Neural cell (in vitro differentiated cells): ENCODE measurements around the gene CYP46A1. TPM values are rescaled to one million over a fixed set of nuclear protein-coding genes. Genes with fewer than 3 reads are reported as not detected.

Experiments
- H2AFZ ChIP-seq: fragments of 200-600, 300-800 bp; sonication (generic), shearing (Covaris generic); 2 replicates; pipeline ENCODE4 v1.6.0; 2014; ENCODE audit warnings: low read depth, mild to moderate bottlenecking, antibody characterized with exemption, low read length, moderate library complexity
- H3F3A ChIP-seq: fragments of 200-600 bp; shearing (Covaris generic); 2 replicates; pipeline ENCODE4 v1.6.1; 2016; ENCODE audit warnings: mild to moderate bottlenecking, moderate library complexity, mixed read lengths, antibody characterized with exemption, low read length; ENCODE audit not compliant: insufficient read depth, poor library complexity, severe bottlenecking
- H3K27ac ChIP-seq: fragments of 200-600, 300-800 bp; sonication (generic), shearing (Covaris generic); 2 replicates; pipeline ENCODE4 v1.5.1; 2014; ENCODE audit warnings: mild to moderate bottlenecking, low read length, moderate library complexity
- H3K27me3 ChIP-seq: fragments of 300-800, 200-600 bp; sonication (generic), shearing (Covaris generic); 2 replicates; pipeline ENCODE4 v1.6.0; 2014; ENCODE audit warnings: mild to moderate bottlenecking, low read depth, low read length, moderate library complexity; ENCODE audit not compliant: insufficient read depth
- H3K36me3 ChIP-seq: fragments of 300-800, 200-600 bp; sonication (generic), shearing (Covaris generic); 2 replicates; pipeline ENCODE4 v1.5.1; 2014; ENCODE audit warnings: mild to moderate bottlenecking, antibody characterized with exemption, low read length, moderate library complexity; ENCODE audit not compliant: insufficient read depth
- H3K4me2 ChIP-seq: fragments of 300-800, 200-600 bp; sonication (generic), shearing (Covaris generic); 2 replicates; pipeline ENCODE4 v1.6.0; 2014; ENCODE audit warnings: mild to moderate bottlenecking, low read length
- H3K4me3 ChIP-seq: fragments of 300-800, 200-600 bp; sonication (generic), shearing (Covaris generic); 2 replicates; pipeline ENCODE4 v1.5.1; 2014; ENCODE audit warnings: mild to moderate bottlenecking, low read length, moderate library complexity
- H3K79me2 ChIP-seq: fragments of 200-600 bp; shearing (Covaris generic); replicated peaks from 2 replicates; pipeline ENCODE4 v1.6.0; 2014; ENCODE audit warnings: mild to moderate bottlenecking, low read length, moderate library complexity; ENCODE audit not compliant: insufficient read depth
- H3K9ac ChIP-seq: fragments of 300-800, 200-600 bp; sonication (generic), shearing (Covaris generic); 2 replicates; pipeline ENCODE4 v1.6.1; 2016; ENCODE audit warnings: mild to moderate bottlenecking, low read length, mixed read lengths
- H3K9me2 ChIP-seq: fragments of 200-600 bp; shearing (Covaris generic); 2 replicates; pipeline ENCODE4 v1.6.1; 2016; ENCODE audit warnings: mild to moderate bottlenecking, low read length, mixed read lengths; ENCODE audit not compliant: insufficient read depth
- H3K9me3 ChIP-seq: fragments of 200-600, 300-800 bp; sonication (generic), shearing (Covaris generic); 2 replicates; pipeline ENCODE4 v1.6.1; 2016; ENCODE audit warnings: mild to moderate bottlenecking, mixed run types, low read length, moderate library complexity, mixed read lengths
- H4K20me1 ChIP-seq: fragments of 200-600 bp; shearing (Covaris generic); 2 replicates; pipeline ENCODE4 v1.6.1; 2016; ENCODE audit warnings: mild to moderate bottlenecking, mixed run types; ENCODE audit not compliant: insufficient read depth
- EP300 ChIP-seq: fragments of 450-650 bp; conservative IDR thresholded peaks from 2 replicates; pipeline ENCODE4 v1.6.1; 2014; ENCODE audit warnings: antibody characterized with exemption, mild to moderate bottlenecking, moderate library complexity; ENCODE audit not compliant: poor library complexity, severe bottlenecking
- EZH2 ChIP-seq: fragments of 200-600, 300-800 bp; shearing (Covaris generic), sonication (generic); IDR thresholded peaks from 2 replicates; pipeline ENCODE4 v1.6.1; 2014; ENCODE audit warnings: antibody characterized with exemption, low read length, borderline replicate concordance, mild to moderate bottlenecking; ENCODE audit not compliant: insufficient read depth, poor library complexity, severe bottlenecking
- MXI1 ChIP-seq: fragments of 450-650 bp; conservative IDR thresholded peaks from 2 replicates; pipeline ENCODE4 v1.6.1; 2014; ENCODE audit warnings: antibody characterized with exemption, mild to moderate bottlenecking; ENCODE audit not compliant: poor library complexity, severe bottlenecking
- POLR2AphosphoS5 ChIP-seq: IDR thresholded peaks from 2 replicates; pipeline ENCODE4 v1.6.1; 2012
- RAD21 ChIP-seq: fragments of 450-650 bp; conservative IDR thresholded peaks from 2 replicates; pipeline ENCODE4 v1.6.1; 2014; ENCODE audit warnings: antibody characterized with exemption, mild to moderate bottlenecking, moderate library complexity
- SMC3 ChIP-seq: fragments of 450-650 bp; conservative IDR thresholded peaks from 2 replicates; pipeline ENCODE4 v1.6.1; 2014; ENCODE audit warnings: antibody characterized with exemption, mild to moderate bottlenecking, moderate library complexity; ENCODE audit not compliant: poor library complexity
- TAF1 ChIP-seq: IDR thresholded peaks from 2 replicates; pipeline ENCODE4 v1.6.1; 2012; ENCODE audit warnings: low read depth
- polyA plus RNA-seq: library from polyadenylated mRNA; depleted of rRNA; stranded (reverse); fragments of >200 nt; gene quantifications from 2 replicates; pipeline ENCODE4 v1.2.3, GENCODE V29; 2014
- TF ChIP-seq, protein P1 (sequence below): IDR thresholded peaks from 2 replicates; pipeline ENCODE4 v1.6.1; 2012; ENCODE audit warnings: borderline replicate concordance
- TF ChIP-seq, protein P2 (sequence below): fragments of 450-650 bp; IDR thresholded peaks from 2 replicates; pipeline ENCODE4 v1.5.1; 2014; ENCODE audit warnings: antibody characterized with exemption, mild to moderate bottlenecking, moderate library complexity; ENCODE audit not compliant: poor library complexity, severe bottlenecking

Gene CYP46A1
- polyA plus RNA-seq, 1 donor from 2014 or later = 5.4 TPM

DNA sequence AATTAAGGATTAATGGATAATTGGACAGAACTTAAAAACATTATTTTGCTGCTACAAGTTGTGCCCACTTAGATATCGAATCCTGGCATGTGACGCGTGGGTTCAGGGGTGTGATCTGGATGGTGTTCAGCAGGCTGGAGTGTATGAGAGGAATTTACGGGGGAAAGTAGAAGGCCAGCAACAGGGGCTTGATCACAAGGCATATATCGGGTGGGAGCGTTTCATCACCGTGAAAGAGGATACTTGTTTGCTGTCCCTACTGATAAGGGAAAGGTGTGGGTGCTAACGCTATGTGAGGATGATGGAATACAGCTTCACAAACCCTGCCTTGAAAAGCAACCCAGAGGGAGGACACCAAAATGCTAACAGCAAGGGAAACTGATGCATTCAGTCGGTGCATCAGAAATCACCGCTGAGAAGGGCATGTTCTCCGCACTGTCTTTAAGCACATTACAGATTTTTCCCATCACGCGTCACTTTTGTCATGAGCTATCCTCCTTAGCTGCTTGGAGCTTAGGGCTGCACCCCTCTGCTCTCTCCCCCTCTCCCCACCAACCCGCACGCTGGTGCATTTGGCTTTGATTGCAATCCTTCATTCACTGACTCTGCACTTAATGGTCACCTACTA is 25.8 kb upstream of the CYP46A1 start:
- no peak overlapping the region for H3K27ac ChIP-seq
- H3K4me2 ChIP-seq = no peak overlapping the region
- no peaks in the 10 kb centered on the region for H4K20me1 ChIP-seq
- H3K9me2 ChIP-seq = no peaks in the 10 kb centered on the region
- no peaks in the 10 kb centered on the region for H3K9me3 ChIP-seq
- H3K9ac ChIP-seq = no peak overlapping the region
- H3K27me3 ChIP-seq = no peaks in the 10 kb centered on the region
- H3F3A ChIP-seq = no peaks in the 10 kb centered on the region
- H3K36me3 ChIP-seq = no peaks in the 10 kb centered on the region
- no peak overlapping the region for H3K4me3 ChIP-seq
- no peaks in the 10 kb centered on the region for H3K79me2 ChIP-seq
- no peak for TF ChIP-seq RAD21
- no peak for TF ChIP-seq POLR2AphosphoS5
- TF ChIP-seq TAF1 = no peak
- no peak for TF ChIP-seq MXI1
- no peak for TF ChIP-seq SMC3
- TF ChIP-seq, protein P1, sequence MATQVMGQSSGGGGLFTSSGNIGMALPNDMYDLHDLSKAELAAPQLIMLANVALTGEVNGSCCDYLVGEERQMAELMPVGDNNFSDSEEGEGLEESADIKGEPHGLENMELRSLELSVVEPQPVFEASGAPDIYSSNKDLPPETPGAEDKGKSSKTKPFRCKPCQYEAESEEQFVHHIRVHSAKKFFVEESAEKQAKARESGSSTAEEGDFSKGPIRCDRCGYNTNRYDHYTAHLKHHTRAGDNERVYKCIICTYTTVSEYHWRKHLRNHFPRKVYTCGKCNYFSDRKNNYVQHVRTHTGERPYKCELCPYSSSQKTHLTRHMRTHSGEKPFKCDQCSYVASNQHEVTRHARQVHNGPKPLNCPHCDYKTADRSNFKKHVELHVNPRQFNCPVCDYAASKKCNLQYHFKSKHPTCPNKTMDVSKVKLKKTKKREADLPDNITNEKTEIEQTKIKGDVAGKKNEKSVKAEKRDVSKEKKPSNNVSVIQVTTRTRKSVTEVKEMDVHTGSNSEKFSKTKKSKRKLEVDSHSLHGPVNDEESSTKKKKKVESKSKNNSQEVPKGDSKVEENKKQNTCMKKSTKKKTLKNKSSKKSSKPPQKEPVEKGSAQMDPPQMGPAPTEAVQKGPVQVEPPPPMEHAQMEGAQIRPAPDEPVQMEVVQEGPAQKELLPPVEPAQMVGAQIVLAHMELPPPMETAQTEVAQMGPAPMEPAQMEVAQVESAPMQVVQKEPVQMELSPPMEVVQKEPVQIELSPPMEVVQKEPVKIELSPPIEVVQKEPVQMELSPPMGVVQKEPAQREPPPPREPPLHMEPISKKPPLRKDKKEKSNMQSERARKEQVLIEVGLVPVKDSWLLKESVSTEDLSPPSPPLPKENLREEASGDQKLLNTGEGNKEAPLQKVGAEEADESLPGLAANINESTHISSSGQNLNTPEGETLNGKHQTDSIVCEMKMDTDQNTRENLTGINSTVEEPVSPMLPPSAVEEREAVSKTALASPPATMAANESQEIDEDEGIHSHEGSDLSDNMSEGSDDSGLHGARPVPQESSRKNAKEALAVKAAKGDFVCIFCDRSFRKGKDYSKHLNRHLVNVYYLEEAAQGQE = no peak
- TF ChIP-seq EP300 = no peak
- TF ChIP-seq, protein P2, sequence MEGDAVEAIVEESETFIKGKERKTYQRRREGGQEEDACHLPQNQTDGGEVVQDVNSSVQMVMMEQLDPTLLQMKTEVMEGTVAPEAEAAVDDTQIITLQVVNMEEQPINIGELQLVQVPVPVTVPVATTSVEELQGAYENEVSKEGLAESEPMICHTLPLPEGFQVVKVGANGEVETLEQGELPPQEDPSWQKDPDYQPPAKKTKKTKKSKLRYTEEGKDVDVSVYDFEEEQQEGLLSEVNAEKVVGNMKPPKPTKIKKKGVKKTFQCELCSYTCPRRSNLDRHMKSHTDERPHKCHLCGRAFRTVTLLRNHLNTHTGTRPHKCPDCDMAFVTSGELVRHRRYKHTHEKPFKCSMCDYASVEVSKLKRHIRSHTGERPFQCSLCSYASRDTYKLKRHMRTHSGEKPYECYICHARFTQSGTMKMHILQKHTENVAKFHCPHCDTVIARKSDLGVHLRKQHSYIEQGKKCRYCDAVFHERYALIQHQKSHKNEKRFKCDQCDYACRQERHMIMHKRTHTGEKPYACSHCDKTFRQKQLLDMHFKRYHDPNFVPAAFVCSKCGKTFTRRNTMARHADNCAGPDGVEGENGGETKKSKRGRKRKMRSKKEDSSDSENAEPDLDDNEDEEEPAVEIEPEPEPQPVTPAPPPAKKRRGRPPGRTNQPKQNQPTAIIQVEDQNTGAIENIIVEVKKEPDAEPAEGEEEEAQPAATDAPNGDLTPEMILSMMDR = no peak
- TF ChIP-seq EZH2 = no peak
- no peak overlapping the region for H2AFZ ChIP-seq

DNA sequence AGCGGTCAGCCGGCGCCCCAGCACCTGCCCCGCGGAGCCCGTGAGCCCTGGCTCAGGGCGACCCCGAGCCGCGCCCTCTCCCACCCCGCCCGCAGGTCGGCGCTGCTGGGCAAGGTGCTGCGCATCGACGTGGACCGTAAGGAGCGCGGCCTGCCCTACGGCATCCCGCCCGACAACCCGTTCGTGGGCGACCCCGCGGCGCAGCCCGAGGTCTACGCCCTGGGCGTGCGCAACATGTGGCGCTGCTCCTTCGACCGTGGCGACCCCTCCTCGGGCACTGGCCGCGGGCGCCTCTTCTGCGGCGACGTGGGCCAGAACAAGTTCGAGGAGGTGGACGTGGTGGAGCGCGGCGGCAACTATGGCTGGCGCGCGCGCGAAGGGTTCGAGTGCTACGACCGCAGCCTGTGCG is 24.8 kb upstream of the CYP46A1 start:
- H3K9ac ChIP-seq = no peak overlapping the region
- H2AFZ ChIP-seq = no peak overlapping the region
- no peaks in the 10 kb centered on the region for H3K36me3 ChIP-seq
- H3K9me2 ChIP-seq = no peaks in the 10 kb centered on the region
- H3K27me3 ChIP-seq = no peaks in the 10 kb centered on the region
- H3K79me2 ChIP-seq = no peaks in the 10 kb centered on the region
- H4K20me1 ChIP-seq = no peaks in the 10 kb centered on the region
- H3K9me3 ChIP-seq = no peaks in the 10 kb centered on the region
- H3K27ac ChIP-seq = no peak overlapping the region
- no peak overlapping the region for H3K4me2 ChIP-seq
- no peaks in the 10 kb centered on the region for H3F3A ChIP-seq
- TF ChIP-seq, protein P1 = no peak
- no peak for TF ChIP-seq EP300
- TF ChIP-seq, protein P2 = no peak
- TF ChIP-seq POLR2AphosphoS5 = no peak
- TF ChIP-seq EZH2 = no peak
- TF ChIP-seq RAD21 = no peak
- no peak for TF ChIP-seq MXI1
- no peak for TF ChIP-seq TAF1
- no peak for TF ChIP-seq SMC3
- H3K4me3 ChIP-seq = no peak overlapping the region
